Esophagus squamous epithelium (tissue), 5 donors: ENCODE data around the gene CACNB2. TPM values are rescaled to one million over a fixed set of nuclear protein-coding genes. Genes with fewer than 3 reads are reported as not detected.
A peak's percentile ranks its signal among the peaks of the same experiment; 100 is the strongest.

Source experiments
- DNase-seq: peaks from one replicate; lab custom pipeline; 2025; lab: John Stamatoyannopoulos, UW
- H3K27ac ChIP-seq, 4 donors: fragments of 200-600 bp; sonication (generic); one replicate each; pipeline ENCODE4 v1.5.1; 2016 to 2019; ENCODE audit warnings: mild to moderate bottlenecking in 1 of 4
- H3K27me3 ChIP-seq, 4 donors: fragments of 200-600 bp; sonication (generic); 1 replicate in 3 of 4; 2 replicates in 1 of 4; pipeline versions ENCODE4 v1.5.1 to v1.6.0; 2017 to 2021; ENCODE audit warnings: antibody characterized with exemption in 1 of 4
- H3K36me3 ChIP-seq, 3 donors: fragments of 200-600 bp; sonication (generic); one replicate each; pipeline ENCODE4 v1.5.1; 2016 to 2019
- H3K4me1 ChIP-seq, 3 donors: fragments of 200-600 bp; sonication (generic); one replicate each; pipeline ENCODE4 v1.5.1; 2017 to 2019
- H3K4me3 ChIP-seq, 4 donors: fragments of 200-600 bp; sonication (generic); 1 replicate in 3 of 4; 2 replicates in 1 of 4; pipeline ENCODE4 v1.5.1; 2016 to 2019; ENCODE audit warnings: mild to moderate bottlenecking in 2 of 4, moderate library complexity in 1 of 4
- H3K9me3 ChIP-seq, 3 donors: fragments of 200-600 bp; sonication (generic); one replicate each; pipeline ENCODE4 v1.5.1; 2016 to 2019
- POLR2A ChIP-seq, 4 donors: fragments of 450-650 bp; IDR thresholded peaks; one replicate each; pipeline ENCODE4 v1.6.1; 2017; ENCODE audit warnings: antibody characterized with exemption in 4 of 4, mild to moderate bottlenecking in 4 of 4, moderate library complexity in 3 of 4
- WGBS, 2 donors: methylation state at CpG; one replicate each; pipeline ENCODE4 v1.1.5; 2018; 5-methylcytosine and 5-hydroxymethylcytosine counted together
- intact Hi-C: fragments of 100-400 bp; cut with DNase I; formaldehyde crosslinking; loops from one replicate; pipeline ENCODE4 v1.15.0; 2022
- total RNA-seq, 4 donors: library from RNA; depleted of rRNA; stranded (reverse); fragments of >200 nt; gene quantifications; one replicate each; pipeline ENCODE4 v1.1.0, GENCODE V29; 2016
- TF ChIP-seq, protein P1 (sequence below), 6 experiments: fragments of 450-650 bp in 4 of 6; fragments of 200-600 bp in 2 of 6; sonication (generic) in 2 of 6; IDR thresholded peaks; one replicate each; pipeline ENCODE4 v1.5.1; 2016 to 2019; ENCODE audit warnings: antibody characterized with exemption in 6 of 6, mild to moderate bottlenecking in 4 of 6, moderate library complexity in 4 of 6
- donor health status: DM: yes; HTN: yes; CAD: no.

Gene CACNB2
- total RNA-seq, 4 donors from 2014 or later: 0.91 to 37.0 (median 5.7) TPM

DNA sequence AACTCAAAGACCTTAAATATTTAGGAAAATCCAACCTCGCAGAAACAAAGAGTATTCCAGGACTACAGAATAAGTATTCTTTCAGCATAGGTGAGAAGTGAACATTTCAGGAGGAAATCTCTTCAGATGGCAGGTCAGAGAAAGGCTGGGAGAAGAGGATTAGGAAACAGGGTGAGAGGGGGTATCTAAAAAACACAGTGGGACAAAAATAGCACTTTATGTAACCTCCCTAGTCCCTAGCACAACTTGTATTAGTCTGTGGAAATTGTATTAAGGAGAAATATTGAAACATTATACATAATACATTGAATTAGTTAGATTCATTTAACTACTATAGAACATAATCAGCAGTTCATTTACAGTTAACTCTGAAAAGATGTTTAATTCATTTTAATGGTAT is 192.3 kb downstream of the CACNB2 start:
- DNase-seq: no peak
- WGBS, 2 donors: 84 to 90% methylated on average over 1 of the region's 1 CpG
- Histone ChIP-seq H3K4me3 (no peak overlapping the region), H3K27me3 (no peaks in the 10 kb centered on the region), H3K27ac (peak overlapping the region in 2 of 4 donors; percentile 33 to 56), H3K4me1 (peaks cover 0 to 22% (median 0%) of the 10 kb centered on the region in 3 donors), H3K36me3 (no peaks in the 10 kb centered on the region), H3K9me3 (no peaks in the 10 kb centered on the region)
- no peak for TF ChIP-seq POLR2A (IDR thresholded peaks at IDR 0.05)
- TF ChIP-seq, protein P1, sequence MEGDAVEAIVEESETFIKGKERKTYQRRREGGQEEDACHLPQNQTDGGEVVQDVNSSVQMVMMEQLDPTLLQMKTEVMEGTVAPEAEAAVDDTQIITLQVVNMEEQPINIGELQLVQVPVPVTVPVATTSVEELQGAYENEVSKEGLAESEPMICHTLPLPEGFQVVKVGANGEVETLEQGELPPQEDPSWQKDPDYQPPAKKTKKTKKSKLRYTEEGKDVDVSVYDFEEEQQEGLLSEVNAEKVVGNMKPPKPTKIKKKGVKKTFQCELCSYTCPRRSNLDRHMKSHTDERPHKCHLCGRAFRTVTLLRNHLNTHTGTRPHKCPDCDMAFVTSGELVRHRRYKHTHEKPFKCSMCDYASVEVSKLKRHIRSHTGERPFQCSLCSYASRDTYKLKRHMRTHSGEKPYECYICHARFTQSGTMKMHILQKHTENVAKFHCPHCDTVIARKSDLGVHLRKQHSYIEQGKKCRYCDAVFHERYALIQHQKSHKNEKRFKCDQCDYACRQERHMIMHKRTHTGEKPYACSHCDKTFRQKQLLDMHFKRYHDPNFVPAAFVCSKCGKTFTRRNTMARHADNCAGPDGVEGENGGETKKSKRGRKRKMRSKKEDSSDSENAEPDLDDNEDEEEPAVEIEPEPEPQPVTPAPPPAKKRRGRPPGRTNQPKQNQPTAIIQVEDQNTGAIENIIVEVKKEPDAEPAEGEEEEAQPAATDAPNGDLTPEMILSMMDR (IDR thresholded peaks at IDR 0.05): no peak
- intact Hi-C loops: no loop called here

DNA sequence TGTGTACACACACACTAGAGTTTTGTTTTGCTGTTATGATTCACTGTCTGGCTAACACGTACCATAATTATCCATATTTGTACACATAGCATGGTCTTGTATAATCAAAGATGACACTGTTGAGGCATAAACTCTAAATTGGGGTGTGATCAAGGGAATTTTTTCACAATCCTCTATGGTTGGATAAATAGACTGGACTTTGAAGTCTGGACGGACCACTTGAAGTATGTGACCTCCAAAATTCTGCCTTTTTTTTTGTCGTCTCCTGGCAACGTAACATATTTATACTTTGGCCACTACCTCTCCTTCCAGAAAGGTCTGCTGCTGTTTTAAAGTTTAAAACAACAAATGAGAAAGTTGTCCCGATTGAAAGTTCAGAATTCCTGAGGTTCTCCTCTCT is 193.4 kb downstream of the CACNB2 start:
- peak overlapping the region in 2 of 4 donors; percentile 51 to 61 for H3K27ac ChIP-seq
- no peak for DNase-seq
- 50 to 67% methylated on average over 5 of the region's 5 CpGs for WGBS, 2 donors
- H3K9me3 ChIP-seq: no peaks in the 10 kb centered on the region
- TF ChIP-seq, protein P1 (IDR thresholded peaks at IDR 0.05): no peak
- TF ChIP-seq POLR2A (IDR thresholded peaks at IDR 0.05): no peak
- H3K4me1 ChIP-seq: peaks cover 0 to 22% (median 0%) of the 10 kb centered on the region in 3 donors
- H3K27me3 ChIP-seq: no peaks in the 10 kb centered on the region
- H3K4me3 ChIP-seq: peak overlapping the region in 1 of 4 donors; percentile 19
- intact Hi-C loops: no loop called here
- no peaks in the 10 kb centered on the region for H3K36me3 ChIP-seq

DNA sequence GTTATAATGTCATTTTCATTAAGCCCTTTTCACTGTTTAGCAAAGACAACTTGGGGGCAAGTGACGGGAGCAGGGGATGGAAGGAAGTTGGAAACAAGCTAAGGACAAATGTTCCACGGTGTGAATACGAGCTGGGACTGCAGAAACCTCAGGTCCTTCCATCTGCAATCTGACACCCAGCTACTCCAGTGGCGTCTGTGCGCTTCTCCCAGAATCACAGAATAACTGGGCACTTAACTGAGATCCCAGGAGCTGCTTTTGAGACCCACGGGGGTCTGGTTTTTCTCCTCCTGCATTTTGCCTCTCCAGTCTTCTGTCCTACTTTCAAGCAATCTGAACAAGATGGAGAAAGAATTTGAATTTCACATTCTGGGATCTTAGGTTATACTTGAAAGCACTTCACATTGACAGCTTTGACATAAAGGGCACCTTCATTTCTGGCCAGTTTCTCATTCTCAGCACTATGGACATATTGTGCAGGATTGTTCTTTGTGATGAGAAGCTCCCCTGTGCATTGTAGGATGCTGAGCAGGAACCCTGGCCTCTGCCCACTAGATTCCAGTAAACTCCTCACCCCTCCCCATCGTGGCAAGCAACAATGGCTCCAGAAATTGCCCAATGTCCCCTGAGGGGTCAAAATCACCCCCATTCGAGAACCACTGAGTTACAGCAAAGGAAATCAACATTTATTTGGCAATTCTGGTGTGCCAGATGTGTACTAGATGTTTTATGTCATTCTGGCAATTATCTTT is 194.1 kb downstream of the CACNB2 start:
- no peak for DNase-seq
- Histone ChIP-seq H3K36me3 (no peaks in the 10 kb centered on the region), H3K4me1 (peaks cover 0 to 22% (median 0%) of the 10 kb centered on the region in 3 donors), H3K4me3 (peak overlapping the region in 1 of 4 donors; percentile 19), H3K27ac (peak overlapping the region in 2 of 4 donors; percentile 51 to 61), H3K27me3 (no peaks in the 10 kb centered on the region), H3K9me3 (no peaks in the 10 kb centered on the region)
- 32 to 50% methylated on average over 8 of the region's 8 CpGs for WGBS, 2 donors
- intact Hi-C loops: no loop called here
- no peak for TF ChIP-seq POLR2A (IDR thresholded peaks at IDR 0.05)

DNA sequence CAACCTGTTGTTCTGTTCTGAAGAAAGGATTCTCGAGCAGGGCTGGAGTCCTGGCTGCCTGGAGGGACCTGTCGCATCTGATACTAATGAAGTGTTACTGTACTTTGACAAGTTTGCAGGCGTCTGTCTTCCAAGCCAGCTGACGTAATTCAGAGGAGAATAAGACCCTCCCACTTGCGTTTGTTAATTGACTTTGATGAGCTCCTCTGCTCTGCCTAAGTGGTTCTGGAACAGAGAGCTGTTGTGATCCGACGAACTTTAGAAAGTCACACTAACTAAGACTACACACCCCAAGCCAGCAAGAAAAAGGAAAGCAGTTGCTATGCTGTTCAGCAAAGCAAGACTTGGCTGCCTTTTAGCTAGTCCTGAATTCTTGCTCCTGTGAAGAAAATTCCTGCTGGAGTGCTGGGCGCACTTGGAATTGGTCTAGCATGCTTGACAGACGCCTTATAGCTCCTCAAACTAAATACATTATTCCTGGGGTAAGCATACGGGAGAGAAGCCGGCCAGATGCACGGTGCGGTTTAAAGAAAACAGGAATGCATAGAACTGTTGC is 200.3 kb downstream of the CACNB2 start:
- Histone ChIP-seq H3K4me3 (peak overlapping the region in 3 of 4 donors; percentile 7 to 57 (median 25)), H3K27ac (peak overlapping the region in 2 of 4 donors; percentile 52 to 61), H3K4me1 (no peaks in the 10 kb centered on the region), H3K9me3 (no peaks in the 10 kb centered on the region), H3K27me3 (no peaks in the 10 kb centered on the region), H3K36me3 (no peaks in the 10 kb centered on the region)
- 35 to 39% methylated on average over 13 of the region's 13 CpGs for WGBS, 2 donors
- intact Hi-C loops: no loop called here
- TF ChIP-seq POLR2A (IDR thresholded peaks at IDR 0.05): no peak
- TF ChIP-seq, protein P1 (IDR thresholded peaks at IDR 0.05): no peak
- no peak for DNase-seq

DNA sequence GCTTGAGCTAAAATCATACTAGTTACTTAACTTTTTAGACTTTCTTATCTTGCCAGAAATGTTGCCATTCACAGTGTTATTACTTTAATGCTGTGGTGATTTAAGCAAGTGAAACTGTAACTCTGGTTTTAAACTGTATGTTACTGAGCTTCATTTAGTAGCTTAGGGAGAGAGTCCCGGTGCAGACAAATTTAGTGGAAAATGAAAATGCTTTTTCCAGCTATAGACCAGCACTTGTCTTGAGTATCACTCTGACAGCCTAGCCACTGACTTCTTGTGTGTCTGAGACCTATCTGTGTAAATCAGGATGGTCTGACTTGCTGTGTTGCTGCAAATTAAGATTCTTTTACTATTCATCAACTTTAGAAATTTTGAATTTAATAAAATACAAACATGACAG is 200.8 kb downstream of the CACNB2 start:
- no peak for TF ChIP-seq POLR2A (IDR thresholded peaks at IDR 0.05)
- TF ChIP-seq, protein P1 (IDR thresholded peaks at IDR 0.05): no peak
- no peaks in the 10 kb centered on the region for H3K36me3 ChIP-seq
- no peaks in the 10 kb centered on the region for H3K9me3 ChIP-seq
- H3K27ac ChIP-seq: peak overlapping the region in 2 of 4 donors; percentile 52 to 61
- H3K4me1 ChIP-seq: no peaks in the 10 kb centered on the region
- intact Hi-C loops: no loop called here
- DNase-seq: no peak
- H3K27me3 ChIP-seq: no peaks in the 10 kb centered on the region
- 56 to 75% methylated on average over 1 of the region's 1 CpG for WGBS, 2 donors
- peak overlapping the region in 3 of 4 donors; percentile 7 to 57 (median 25) for H3K4me3 ChIP-seq
